AG04449 (cell line): ENCODE measurements around the gene OR10A4.

ENCODE experiments used
- CTCF ChIA-PET: fragments of 350-600 bp; formaldehyde crosslinking; extraction: SDS; loops from one replicate; lab custom pipeline; 2021; ENCODE audit warnings: antibody characterized with exemption; lab: Yijun Ruan, JAX
- POLR2A ChIA-PET: fragments of 400-600, 350-600 bp; formaldehyde crosslinking; extraction: SDS; loops from one replicate; lab custom pipeline; 2020; ENCODE audit warnings: antibody characterized with exemption, inconsistent platforms; lab: Yijun Ruan, JAX
- DNase-seq: peaks from one replicate; pipeline ENCODE4 v3.0.0-alpha.2; 2010; ENCODE audit warnings: low read depth, low spot score
- H3K4me3 ChIP-seq: 2 replicates; pipeline ENCODE4 v1.5.1; 2011; ENCODE audit warnings: low read depth, mild to moderate bottlenecking, control low read depth, low read length
- TF ChIP-seq, protein P1 (sequence below): IDR thresholded peaks from one replicate; pipeline ENCODE4 v1.5.1; 2011; ENCODE audit warnings: mild to moderate bottlenecking, moderate library complexity, low read length, control low read depth, inconsistent platforms; ENCODE audit not compliant: insufficient read depth; ENCODE audit errors: missing control alignments

Gene OR10A4

DNA sequence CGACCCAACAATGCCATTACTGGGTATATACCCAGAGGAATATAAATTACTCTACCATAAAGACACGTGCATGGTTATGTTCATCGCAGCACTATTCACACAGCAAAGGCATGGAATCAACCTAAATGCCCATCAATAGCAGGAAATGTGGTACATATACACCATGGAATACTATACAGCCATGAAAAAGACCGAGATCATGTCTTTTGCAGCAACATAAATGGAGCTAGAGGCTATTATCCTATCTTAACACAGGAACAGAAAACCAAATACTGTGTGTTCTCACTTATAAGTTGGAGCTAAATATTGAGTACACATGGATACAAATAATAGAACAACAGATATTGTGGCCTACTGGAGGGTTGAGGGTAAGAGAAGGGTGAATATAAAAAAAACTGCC, 12.4 kb downstream of the OR10A4 start:
- TF ChIP-seq, protein P1, sequence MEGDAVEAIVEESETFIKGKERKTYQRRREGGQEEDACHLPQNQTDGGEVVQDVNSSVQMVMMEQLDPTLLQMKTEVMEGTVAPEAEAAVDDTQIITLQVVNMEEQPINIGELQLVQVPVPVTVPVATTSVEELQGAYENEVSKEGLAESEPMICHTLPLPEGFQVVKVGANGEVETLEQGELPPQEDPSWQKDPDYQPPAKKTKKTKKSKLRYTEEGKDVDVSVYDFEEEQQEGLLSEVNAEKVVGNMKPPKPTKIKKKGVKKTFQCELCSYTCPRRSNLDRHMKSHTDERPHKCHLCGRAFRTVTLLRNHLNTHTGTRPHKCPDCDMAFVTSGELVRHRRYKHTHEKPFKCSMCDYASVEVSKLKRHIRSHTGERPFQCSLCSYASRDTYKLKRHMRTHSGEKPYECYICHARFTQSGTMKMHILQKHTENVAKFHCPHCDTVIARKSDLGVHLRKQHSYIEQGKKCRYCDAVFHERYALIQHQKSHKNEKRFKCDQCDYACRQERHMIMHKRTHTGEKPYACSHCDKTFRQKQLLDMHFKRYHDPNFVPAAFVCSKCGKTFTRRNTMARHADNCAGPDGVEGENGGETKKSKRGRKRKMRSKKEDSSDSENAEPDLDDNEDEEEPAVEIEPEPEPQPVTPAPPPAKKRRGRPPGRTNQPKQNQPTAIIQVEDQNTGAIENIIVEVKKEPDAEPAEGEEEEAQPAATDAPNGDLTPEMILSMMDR = no peak
- DNase-seq = no peak
- ChIA-PET CTCF (no interaction called here), POLR2A (no interaction called here)
- H3K4me3 ChIP-seq = no peak overlapping the region

DNA sequence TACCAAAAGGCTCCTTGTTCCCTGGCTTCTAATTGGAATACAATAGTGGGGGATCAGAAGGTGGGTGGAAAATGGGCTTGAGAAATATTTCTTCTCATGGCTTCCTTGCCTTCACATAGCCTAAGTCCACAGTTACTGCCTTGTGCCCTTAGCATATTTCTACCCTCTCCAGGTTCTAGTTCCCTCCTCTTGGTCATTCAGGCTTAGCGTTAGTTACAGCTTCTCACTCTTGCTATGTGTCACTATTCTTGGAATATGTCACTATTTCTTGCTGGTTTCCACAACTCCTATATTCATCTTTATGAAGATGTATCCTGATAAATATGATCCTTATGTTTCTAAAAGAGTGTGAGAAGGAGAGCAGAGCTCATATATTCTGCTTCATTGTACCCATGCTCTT, 13.4 kb downstream of the OR10A4 start:
- TF ChIP-seq, protein P1 = no peak
- no peak overlapping the region for H3K4me3 ChIP-seq
- CTCF ChIA-PET = no interaction called here
- POLR2A ChIA-PET = no interaction called here
- DNase-seq = no peak

DNA sequence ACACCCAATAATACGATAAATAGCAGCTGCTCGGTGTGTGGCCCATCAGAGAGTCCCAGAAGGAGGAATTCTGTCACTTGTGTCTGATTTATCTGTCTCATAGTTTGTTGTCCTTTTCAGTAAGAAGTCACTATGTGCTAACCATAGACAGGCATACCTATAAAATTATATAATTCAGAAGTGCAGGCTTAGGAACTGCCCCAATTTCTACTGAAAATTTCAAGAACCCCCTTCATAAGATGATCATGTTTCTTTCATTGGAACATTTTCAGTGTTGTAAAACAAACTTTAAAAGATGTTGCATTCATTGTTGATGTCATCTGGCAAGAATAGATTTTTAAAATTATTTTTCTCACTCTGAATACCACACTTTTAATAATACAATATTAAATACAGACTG, 16.0 kb downstream of the OR10A4 start, which contains the start of gene OR2D2:
TSS of gene OR2D2 (minus strand) at position 101 of the 400 bp plus-strand sequence. CDS start at position 101, 0 bp downstream.
- no peak within 1 kb of the TSS for H3K4me3 ChIP-seq
- ChIA-PET POLR2A (no interaction called here), CTCF (no interaction called here)
- no peak for DNase-seq
- TF ChIP-seq, protein P1 = no peak

DNA sequence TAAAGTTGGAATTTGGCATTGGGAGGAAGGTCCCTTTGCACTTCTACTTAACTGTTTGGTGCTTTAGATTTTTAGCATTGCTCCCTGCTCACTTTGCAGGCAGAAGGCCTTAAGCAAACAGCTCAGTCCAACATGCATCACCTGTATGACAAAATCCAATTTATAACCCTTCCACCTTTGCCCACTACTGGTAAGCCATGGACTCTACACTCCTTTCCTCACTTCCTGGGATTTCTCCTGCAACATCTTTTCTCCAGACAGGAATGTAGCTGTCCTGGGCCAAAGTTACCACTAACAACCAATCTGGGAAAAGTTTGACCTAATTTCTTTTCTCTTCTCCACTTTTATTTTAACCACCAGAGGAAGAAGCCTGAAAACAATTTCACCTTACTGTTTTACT, 17.7 kb downstream of the OR10A4 start:
- ChIA-PET POLR2A (no interaction called here), CTCF (no interaction called here)
- TF ChIP-seq, protein P1 = no peak
- H3K4me3 ChIP-seq = no peak overlapping the region
- DNase-seq = no peak

DNA sequence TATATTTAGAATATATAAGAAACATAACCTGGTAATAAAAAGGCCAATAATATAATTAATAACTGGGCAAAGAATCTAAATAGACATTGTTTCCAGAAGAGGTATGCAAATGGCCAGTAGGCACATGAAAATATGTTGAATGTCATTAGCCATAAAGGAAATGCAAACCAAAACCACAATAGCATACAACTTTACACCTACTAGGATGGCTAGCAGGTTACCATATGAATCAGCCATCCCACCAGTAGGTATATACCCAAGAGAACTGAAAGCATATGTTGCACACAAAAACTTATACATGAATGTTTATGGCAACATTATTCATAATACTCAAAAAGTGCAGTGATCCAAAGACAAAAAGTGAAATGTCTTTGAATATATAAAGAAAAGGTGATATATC, 18.6 kb downstream of the OR10A4 start:
- CTCF ChIA-PET = no interaction called here
- no peak for DNase-seq
- POLR2A ChIA-PET = no interaction called here
- H3K4me3 ChIP-seq = no peak overlapping the region
- TF ChIP-seq, protein P1 = no peak

DNA sequence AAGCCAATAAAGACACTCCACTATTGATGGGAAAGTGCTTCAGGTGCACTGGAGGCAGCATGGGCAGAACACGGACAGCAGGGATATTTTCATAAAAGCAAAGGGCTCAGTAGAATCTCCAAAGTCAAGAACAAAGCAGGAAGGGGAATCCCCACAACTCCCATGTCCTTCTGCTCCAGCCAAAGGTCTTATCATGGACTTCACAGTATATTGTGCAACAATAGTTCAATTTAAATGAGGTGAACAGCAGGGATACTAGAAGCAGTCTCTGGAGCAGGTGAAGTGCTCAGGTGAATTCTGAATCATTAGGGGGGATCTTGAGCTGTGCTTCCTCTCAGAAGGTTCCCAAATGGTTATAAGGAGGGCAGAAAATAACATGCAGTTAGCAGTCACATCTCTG, 22.5 kb downstream of the OR10A4 start:
- DNase-seq = no peak
- ChIA-PET CTCF (no interaction called here), POLR2A (no interaction called here)
- TF ChIP-seq, protein P1 = no peak
- H3K4me3 ChIP-seq = no peak overlapping the region
